Duodenal mucosa (tissue), 2 donors: ENCODE measurements around the gene EEIG1.
"Not testable (repeated sequence)": the region's sequence is repeated elsewhere in the genome, so short reads cannot be mapped to it uniquely, and the experiment has no call there.

Experiments
- H3K27ac ChIP-seq: one replicate; pipeline ENCODE4 v1.7.0; 2013; ENCODE audit warnings: low read depth, low read length
- H3K27me3 ChIP-seq, 2 donors: one replicate each; pipeline ENCODE4 v1.7.0; 2013; ENCODE audit warnings: low read length in 2 of 2, control low read depth in 1 of 2; ENCODE audit not compliant: insufficient read depth in 2 of 2, control insufficient read depth in 1 of 2
- H3K36me3 ChIP-seq, 2 donors: one replicate each; pipeline ENCODE4 v1.7.0; 2013; ENCODE audit warnings: low read length in 2 of 2, control low read depth in 1 of 2; ENCODE audit not compliant: insufficient read depth in 2 of 2, control insufficient read depth in 1 of 2
- H3K4me1 ChIP-seq, 2 donors: one replicate each; pipeline ENCODE4 v1.7.0; 2013; ENCODE audit warnings: low read length in 2 of 2, control low read depth in 1 of 2; ENCODE audit not compliant: insufficient read depth in 2 of 2, control insufficient read depth in 1 of 2
- H3K4me3 ChIP-seq, 2 donors: one replicate each; pipeline ENCODE4 v1.7.0; 2013; ENCODE audit warnings: low read length in 2 of 2, low read depth in 1 of 2
- H3K9ac ChIP-seq, 2 donors: one replicate each; pipeline ENCODE4 v1.7.0; 2013; ENCODE audit warnings: low read length in 2 of 2, low read depth in 1 of 2
- H3K9me3 ChIP-seq, 2 donors: one replicate each; pipeline ENCODE4 v1.7.0; 2013; ENCODE audit warnings: low read length in 2 of 2, control low read depth in 1 of 2; ENCODE audit not compliant: control insufficient read depth in 1 of 2

Gene EEIG1

GRCh38 chr9:127980706-127981558 is at the start of gene EEIG1:
EEIG1 (minus strand) TSS chr9:127980989; CDS start chr9:127980137, 852 bp downstream.
- peaks cover 32 to 46% of the 10 kb centered on the region in 2 donors for H3K4me1 ChIP-seq
- peaks cover 5% of the 10 kb centered on the region in 2 donors for H3K36me3 ChIP-seq
- peak within 1 kb of the TSS; percentile 89 to 93 for H3K4me3 ChIP-seq
- peak within 1 kb of the TSS; percentile 81 to 92 for H3K9ac ChIP-seq
- no peaks in the 10 kb centered on the region for H3K27me3 ChIP-seq
- no peaks in the 10 kb centered on the region for H3K9me3 ChIP-seq
- H3K27ac ChIP-seq = peak within 1 kb of the TSS; percentile 83

- H3K27ac ChIP-seq = no peak overlapping the region
Observed at GRCh38 chr9:128027705-128028104, 46.9 kb upstream of the EEIG1 start.

GRCh38 chr9:128026773-128027541 is 46.2 kb upstream of the EEIG1 start:
- peak overlapping the region; percentile 46 for H3K27ac ChIP-seq
- H3K36me3 ChIP-seq = no peaks in the 10 kb centered on the region
- no peaks in the 10 kb centered on the region for H3K9me3 ChIP-seq
- H3K4me3 ChIP-seq = no peak overlapping the region
- peaks cover 0 to 7% of the 10 kb centered on the region in 2 donors for H3K4me1 ChIP-seq
- H3K27me3 ChIP-seq = no peaks in the 10 kb centered on the region
- peak overlapping the region in 1 of 2 donors; percentile 4 for H3K9ac ChIP-seq

More at GRCh38 chr9:128027705-128028104, 46.9 kb upstream of the EEIG1 start:
- H3K36me3 ChIP-seq = no peaks in the 10 kb centered on the region
- no peaks in the 10 kb centered on the region for H3K27me3 ChIP-seq
- no peak overlapping the region for H3K4me3 ChIP-seq
- H3K9ac ChIP-seq = no peak overlapping the region
- peaks cover 0 to 7% of the 10 kb centered on the region in 2 donors for H3K4me1 ChIP-seq
- H3K9me3 ChIP-seq = no peaks in the 10 kb centered on the region

- H3K27ac ChIP-seq = peak overlapping the region; percentile 46
- peaks cover 0 to 7% of the 10 kb centered on the region in 2 donors for H3K4me1 ChIP-seq
- H3K9me3 ChIP-seq = no peaks in the 10 kb centered on the region
- peak overlapping the region in 1 of 2 donors; percentile 7 for H3K4me3 ChIP-seq
- no peaks in the 10 kb centered on the region for H3K27me3 ChIP-seq
- H3K36me3 ChIP-seq = no peaks in the 10 kb centered on the region
- peak overlapping the region in 1 of 2 donors; percentile 4 for H3K9ac ChIP-seq
Observed at GRCh38 chr9:128026255-128026772, 45.5 kb upstream of the EEIG1 start.

GRCh38 chr9:128025736-128026135 is 44.9 kb upstream of the EEIG1 start:
- Histone ChIP-seq H3K4me3 (peak overlapping the region in 1 of 2 donors; percentile 7), H3K27ac (no peak overlapping the region), H3K27me3 (no peaks in the 10 kb centered on the region), H3K4me1 (peaks cover 0 to 11% of the 10 kb centered on the region in 2 donors), H3K9ac (no peak overlapping the region), H3K36me3 (no peaks in the 10 kb centered on the region), H3K9me3 (no peaks in the 10 kb centered on the region)

- H3K27ac ChIP-seq = no peak overlapping the region
- H3K9ac ChIP-seq = no peak overlapping the region
- H3K9me3 ChIP-seq = no peaks in the 10 kb centered on the region
- no peaks in the 10 kb centered on the region for H3K36me3 ChIP-seq
- H3K27me3 ChIP-seq = no peaks in the 10 kb centered on the region
- H3K4me1 ChIP-seq = peaks cover 0 to 11% of the 10 kb centered on the region in 2 donors
- H3K4me3 ChIP-seq = no peak overlapping the region
Observed at GRCh38 chr9:128024761-128025308, 44.0 kb upstream of the EEIG1 start.

- H3K27me3 ChIP-seq, H3K9ac ChIP-seq, H3K9me3 ChIP-seq, H3K4me3 ChIP-seq, H3K27ac ChIP-seq, H3K36me3 ChIP-seq: not testable (repeated sequence)
- H3K4me1 ChIP-seq = peaks cover 0 to 11% of the 10 kb centered on the region in 2 donors
Observed at GRCh38 chr9:128023671-128024070, 42.9 kb upstream of the EEIG1 start.

- no peaks in the 10 kb centered on the region for H3K27me3 ChIP-seq
- H3K9me3 ChIP-seq = no peaks in the 10 kb centered on the region
- no peak overlapping the region for H3K9ac ChIP-seq
- no peak overlapping the region for H3K27ac ChIP-seq
- H3K4me1 ChIP-seq = peaks cover 2 to 11% of the 10 kb centered on the region in 2 donors
- no peaks in the 10 kb centered on the region for H3K36me3 ChIP-seq
- no peak overlapping the region for H3K4me3 ChIP-seq
Observed at GRCh38 chr9:128022886-128023285, 42.1 kb upstream of the EEIG1 start.

- Histone ChIP-seq H3K4me3 (no peak overlapping the region), H3K9me3 (no peaks in the 10 kb centered on the region), H3K9ac (no peak overlapping the region), H3K27ac (no peak overlapping the region), H3K4me1 (peaks cover 5 to 12% of the 10 kb centered on the region in 2 donors), H3K36me3 (no peaks in the 10 kb centered on the region), H3K27me3 (no peaks in the 10 kb centered on the region)
Observed at GRCh38 chr9:128021098-128021497, 40.3 kb upstream of the EEIG1 start.
